NT2/D1 (cell line): ENCODE measurements around the gene HSF5.

Experiments
- DNase-seq: peaks from one replicate; pipeline ENCODE4 v3.0.0-alpha.2; 2011; ENCODE audit warnings: low read depth, low spot score
- H3K27me3 ChIP-seq: 2 replicates; pipeline ENCODE4 v1.6.0; 2011; ENCODE audit warnings: mild to moderate bottlenecking; ENCODE audit not compliant: insufficient read length, insufficient read depth
- H3K36me3 ChIP-seq: 2 replicates; pipeline ENCODE4 v1.6.1; 2011; ENCODE audit warnings: mild to moderate bottlenecking, low read length, mixed read lengths; ENCODE audit not compliant: insufficient read depth, insufficient read length
- H3K4me1 ChIP-seq: 2 replicates; pipeline ENCODE4 v1.5.1; 2011; ENCODE audit not compliant: insufficient read depth, insufficient read length
- H3K4me3 ChIP-seq: 2 replicates; pipeline ENCODE4 v1.5.1; 2011; ENCODE audit warnings: low read depth; ENCODE audit not compliant: insufficient read length
- H3K9ac ChIP-seq: 2 replicates; pipeline ENCODE4 v1.6.0; 2011; ENCODE audit warnings: low read depth; ENCODE audit not compliant: insufficient read length
- H3K9me3 ChIP-seq: 2 replicates; pipeline ENCODE4 v1.5.1; 2011; ENCODE audit warnings: mild to moderate bottlenecking, low read length; ENCODE audit not compliant: insufficient read depth
- SUZ12 ChIP-seq: IDR thresholded peaks from 2 replicates; pipeline ENCODE4 v1.6.1; 2011; ENCODE audit not compliant: insufficient read length, insufficient read depth; ENCODE audit errors: extremely low read depth
- YY1 ChIP-seq: IDR thresholded peaks from 2 replicates; pipeline ENCODE4 v1.6.1; 2011; ENCODE audit not compliant: insufficient read length, insufficient read depth
- ZNF274 ChIP-seq: IDR thresholded peaks from 2 replicates; pipeline ENCODE4 v1.6.1; 2011; ENCODE audit warnings: mild to moderate bottlenecking, low read depth, low read length

HSF5 gene

GRCh38 chr17:58532555-58532951 is 44.3 kb upstream of the HSF5 start:
- no peak for DNase-seq
- H3K36me3 ChIP-seq = no peaks in the 10 kb centered on the region
- no peaks in the 10 kb centered on the region for H3K9me3 ChIP-seq
- peaks cover 24% of the 10 kb centered on the region for H3K27me3 ChIP-seq
- peak overlapping the region; percentile 74 for H3K4me3 ChIP-seq
- H3K9ac ChIP-seq = peak overlapping the region; percentile 58
- H3K4me1 ChIP-seq = peaks cover 23% of the 10 kb centered on the region
- TF ChIP-seq ZNF274 (no peak), SUZ12 (no peak), YY1 (no peak)

GRCh38 chr17:58531661-58532554 is 43.7 kb upstream of the HSF5 start:
- peak overlapping the region; percentile 74 for H3K4me3 ChIP-seq
- H3K9ac ChIP-seq = peak overlapping the region; percentile 79
- no peaks in the 10 kb centered on the region for H3K36me3 ChIP-seq
- peaks cover 24% of the 10 kb centered on the region for H3K27me3 ChIP-seq
- TF ChIP-seq SUZ12 (no peak), ZNF274 (no peak), YY1 (no peak)
- H3K9me3 ChIP-seq = no peaks in the 10 kb centered on the region
- DNase-seq = no peak
- H3K4me1 ChIP-seq = peaks cover 20% of the 10 kb centered on the region

GRCh38 chr17:58531122-58531521 is 42.9 kb upstream of the HSF5 start:
- peaks cover 25% of the 10 kb centered on the region for H3K4me1 ChIP-seq
- H3K27me3 ChIP-seq = peaks cover 24% of the 10 kb centered on the region
- no peaks in the 10 kb centered on the region for H3K36me3 ChIP-seq
- peak overlapping the region; percentile 79 for H3K9ac ChIP-seq
- H3K9me3 ChIP-seq = no peaks in the 10 kb centered on the region
- TF ChIP-seq YY1 (no peak), ZNF274 (no peak), SUZ12 (no peak)
- H3K4me3 ChIP-seq = peak overlapping the region; percentile 74
- no peak for DNase-seq

- H3K27me3 ChIP-seq = peaks cover 24% of the 10 kb centered on the region
- no peaks in the 10 kb centered on the region for H3K36me3 ChIP-seq
- H3K4me1 ChIP-seq = peaks cover 27% of the 10 kb centered on the region
- H3K9me3 ChIP-seq = no peaks in the 10 kb centered on the region
- H3K4me3 ChIP-seq = no peak overlapping the region
- TF ChIP-seq ZNF274 = no peak
- TF ChIP-seq SUZ12 = no peak
- no peak for TF ChIP-seq YY1
- DNase-seq = no peak
- no peak overlapping the region for H3K9ac ChIP-seq
Measured at GRCh38 chr17:58530655-58531054, 42.4 kb upstream of the HSF5 start.

- Histone ChIP-seq H3K9me3 (no peaks in the 10 kb centered on the region), H3K36me3 (no peaks in the 10 kb centered on the region), H3K4me3 (no peak overlapping the region), H3K9ac (no peak overlapping the region), H3K27me3 (peaks cover 24% of the 10 kb centered on the region), H3K4me1 (peaks cover 31% of the 10 kb centered on the region)
- no peak for TF ChIP-seq YY1
- TF ChIP-seq SUZ12 = no peak
- TF ChIP-seq ZNF274 = no peak
- no peak for DNase-seq
Measured at GRCh38 chr17:58529275-58529674, 41.1 kb upstream of the HSF5 start.

- H3K9ac ChIP-seq = peak overlapping the region; percentile 27
- no peaks in the 10 kb centered on the region for H3K9me3 ChIP-seq
- no peak overlapping the region for H3K4me3 ChIP-seq
- TF ChIP-seq ZNF274 (no peak), SUZ12 (no peak), YY1 (no peak)
- H3K27me3 ChIP-seq = peaks cover 24% of the 10 kb centered on the region
- H3K36me3 ChIP-seq = no peaks in the 10 kb centered on the region
- no peak for DNase-seq
- H3K4me1 ChIP-seq = peaks cover 31% of the 10 kb centered on the region
Measured at GRCh38 chr17:58528443-58528842, 40.2 kb upstream of the HSF5 start.

- DNase-seq = no peak
Measured at GRCh38 chr17:58527949-58528348, 39.7 kb upstream of the HSF5 start.

More at GRCh38 chr17:58527949-58528348, 39.7 kb upstream of the HSF5 start:
- Histone ChIP-seq H3K4me1 (peaks cover 31% of the 10 kb centered on the region), H3K9me3 (no peaks in the 10 kb centered on the region), H3K4me3 (no peak overlapping the region), H3K27me3 (peaks cover 23% of the 10 kb centered on the region), H3K9ac (no peak overlapping the region), H3K36me3 (no peaks in the 10 kb centered on the region)
- TF ChIP-seq SUZ12 (no peak), ZNF274 (no peak), YY1 (no peak)
